GM11168 (cell line): ENCODE measurements around the gene DNASE1L1.
"Not testable (repeated sequence)": the region's sequence is repeated elsewhere in the genome, so short reads cannot be mapped to it uniquely, and the experiment has no call there.

ENCODE experiments used
- in situ Hi-C: fragments of 300-500 bp; cut with MboI; formaldehyde crosslinking; loops from one replicate; pipeline ENCODE4 v1.12.0; 2022; ENCODE audit warnings: low sequenced_read_pairs; ENCODE audit not compliant: unreplicated experiment

DNASE1L1 gene

GRCh38 chrX:154396363-154396762 is 12.7 kb downstream of the DNASE1L1 start:
- in situ Hi-C loops = not testable (repeated sequence)

- in situ Hi-C loops = not testable (repeated sequence)
Observed at GRCh38 chrX:154389812-154390747, 19.0 kb downstream of the DNASE1L1 start.

- in situ Hi-C loops = not testable (repeated sequence)
Observed at GRCh38 chrX:154388649-154389048, 20.4 kb downstream of the DNASE1L1 start.

- in situ Hi-C loops = not testable (repeated sequence)
Observed at GRCh38 chrX:154388094-154388493, 21.0 kb downstream of the DNASE1L1 start.

- in situ Hi-C loops = no loop called here
Observed at GRCh38 chrX:154384284-154384892, 24.7 kb downstream of the DNASE1L1 start.

GRCh38 chrX:154383359-154384283 is 25.4 kb downstream of the DNASE1L1 start:
- in situ Hi-C loops = no loop called here

GRCh38 chrX:154382483-154383069 is 26.5 kb downstream of the DNASE1L1 start:
- in situ Hi-C loops = no loop called here

- in situ Hi-C loops = no loop called here
Observed at GRCh38 chrX:154381271-154381670, 27.8 kb downstream of the DNASE1L1 start.

GRCh38 chrX:154380787-154381186 is 28.3 kb downstream of the DNASE1L1 start:
- in situ Hi-C loops = no loop called here

GRCh38 chrX:154380153-154380552 is 28.9 kb downstream of the DNASE1L1 start:
- in situ Hi-C loops = no loop called here

GRCh38 chrX:154379569-154379951 is 29.5 kb downstream of the DNASE1L1 start:
- in situ Hi-C loops = no loop called here

GRCh38 chrX:154378799-154379568 is 30.1 kb downstream of the DNASE1L1 start, which contains the start of gene EMD:
EMD (plus strand) TSS chrX:154379295; CDS start chrX:154379485, 190 bp downstream.
- in situ Hi-C loops = no loop called here

- in situ Hi-C loops = no loop called here
Observed at GRCh38 chrX:154378059-154378798, 30.8 kb downstream of the DNASE1L1 start.

GRCh38 chrX:154376774-154377173 is 32.3 kb downstream of the DNASE1L1 start:
- in situ Hi-C loops = no loop called here

- in situ Hi-C loops = no loop called here
Observed at GRCh38 chrX:154375156-154375504, 33.9 kb downstream of the DNASE1L1 start.

GRCh38 chrX:154374313-154375155 is 34.5 kb downstream of the DNASE1L1 start, which contains the start of gene FLNA:
FLNA (minus strand) TSS chrX:154374634; CDS start chrX:154371245, 3,389 bp downstream.
- in situ Hi-C loops = no loop called here
